Stimulated activated naive CD8-positive, alpha-beta T cell treated with anti-CD3 and anti-CD28 coated beads, Interleukin-15, Interleukin-2, amounts not matched to agents 100 ng/mL and 50 ng/mL, for 24 hours (primary cell): ENCODE data around the gene RBM34.
"Not testable (repeated sequence)": the region's sequence is repeated elsewhere in the genome, so short reads cannot be mapped to it uniquely, and the experiment has no call there.

Experiments
- H3K27ac Mint-ChIP-seq: one replicate; pipeline ENCODE4 v1.8.0; 2021; ENCODE audit warnings: mild to moderate bottlenecking, mixed read lengths
- H3K27me3 Mint-ChIP-seq: one replicate; pipeline ENCODE4 v1.8.0; 2021; ENCODE audit warnings: mixed read lengths
- H3K36me3 Mint-ChIP-seq: one replicate; pipeline ENCODE4 v1.8.0; 2021; ENCODE audit warnings: low read depth, mixed read lengths
- H3K4me1 Mint-ChIP-seq: one replicate; pipeline ENCODE4 v1.8.0; 2021; ENCODE audit warnings: low read depth, mixed read lengths
- H3K4me3 Mint-ChIP-seq: one replicate; pipeline ENCODE4 v1.8.0; 2021; ENCODE audit warnings: mild to moderate bottlenecking, mixed read lengths
- H3K9me3 Mint-ChIP-seq: one replicate; pipeline ENCODE4 v1.8.0; 2021; ENCODE audit warnings: mixed read lengths

RBM34 gene, protein sequence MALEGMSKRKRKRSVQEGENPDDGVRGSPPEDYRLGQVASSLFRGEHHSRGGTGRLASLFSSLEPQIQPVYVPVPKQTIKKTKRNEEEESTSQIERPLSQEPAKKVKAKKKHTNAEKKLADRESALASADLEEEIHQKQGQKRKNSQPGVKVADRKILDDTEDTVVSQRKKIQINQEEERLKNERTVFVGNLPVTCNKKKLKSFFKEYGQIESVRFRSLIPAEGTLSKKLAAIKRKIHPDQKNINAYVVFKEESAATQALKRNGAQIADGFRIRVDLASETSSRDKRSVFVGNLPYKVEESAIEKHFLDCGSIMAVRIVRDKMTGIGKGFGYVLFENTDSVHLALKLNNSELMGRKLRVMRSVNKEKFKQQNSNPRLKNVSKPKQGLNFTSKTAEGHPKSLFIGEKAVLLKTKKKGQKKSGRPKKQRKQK

DNA sequence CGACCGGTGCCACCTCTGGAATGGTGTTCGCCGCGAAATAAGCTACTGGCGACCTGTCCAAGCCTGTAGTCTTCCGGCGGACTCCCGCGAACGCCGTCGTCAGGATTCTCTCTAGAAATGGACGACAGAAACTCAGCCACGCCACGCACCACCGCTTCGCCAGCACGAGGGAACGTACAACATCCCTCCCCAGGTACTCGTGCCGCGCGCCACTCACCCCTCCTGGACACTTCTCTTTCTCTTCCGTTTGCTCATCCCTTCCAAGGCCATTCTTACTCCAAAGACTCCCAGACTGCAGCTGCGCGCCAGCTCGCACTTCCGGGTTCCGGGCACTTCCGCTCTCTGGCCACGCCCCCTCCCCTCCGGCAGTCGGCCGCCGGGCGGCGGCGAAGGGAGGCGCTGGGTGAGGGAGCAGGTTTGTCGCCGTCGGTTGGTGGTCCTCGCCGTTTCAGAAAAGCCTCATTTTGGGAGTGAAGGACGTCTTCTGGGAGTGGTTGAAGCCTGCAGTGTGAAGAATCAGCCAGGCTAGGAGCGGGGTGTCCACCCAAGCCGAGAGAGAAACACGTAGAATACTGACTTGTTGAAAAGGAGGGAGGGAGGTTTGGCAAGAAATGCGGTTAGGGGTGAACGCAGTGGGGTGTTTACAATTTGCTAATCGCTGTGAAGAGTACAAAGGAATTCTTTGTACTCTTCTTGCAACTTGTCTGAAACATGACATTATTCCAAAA, at the start of gene RBM34:
TSS of gene RBM34 (minus strand) at position 294 of the 728 bp plus-strand sequence. CDS start at position 270, 24 bp downstream.
- Mint-ChIP-seq H3K4me3 (peak within 1 kb of the TSS; percentile 93), H3K27ac (peak within 1 kb of the TSS; percentile 95), H3K4me1 (peaks cover 17% of the 10 kb centered on the region), H3K9me3 (no peaks in the 10 kb centered on the region), H3K27me3 (no peaks in the 10 kb centered on the region), H3K36me3 (peaks cover 14% of the 10 kb centered on the region)

DNA sequence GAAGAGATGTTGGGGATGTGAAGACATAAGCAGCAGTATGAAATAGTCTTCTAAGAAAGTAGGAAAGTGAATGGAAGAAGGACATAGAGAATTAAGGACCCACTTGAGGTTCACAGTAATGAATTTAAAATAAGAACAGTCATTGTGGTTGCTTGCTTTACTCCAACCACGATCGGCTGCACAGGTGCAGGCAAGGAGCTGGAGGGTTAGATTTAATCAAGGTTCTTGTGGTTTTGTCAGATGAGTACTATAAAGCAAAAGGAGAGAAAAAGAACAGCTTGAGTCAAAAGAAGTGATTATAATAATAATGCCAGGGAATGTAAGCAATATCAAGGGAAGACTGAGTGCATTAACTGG, 46.1 kb upstream of the RBM34 start:
- Mint-ChIP-seq H3K27me3 (no peaks in the 10 kb centered on the region), H3K9me3 (no peaks in the 10 kb centered on the region), H3K27ac (peak overlapping the region; percentile 93), H3K36me3 (peaks cover 32% of the 10 kb centered on the region), H3K4me1 (peaks cover 32% of the 10 kb centered on the region), H3K4me3 (peak overlapping the region; percentile 32)

DNA sequence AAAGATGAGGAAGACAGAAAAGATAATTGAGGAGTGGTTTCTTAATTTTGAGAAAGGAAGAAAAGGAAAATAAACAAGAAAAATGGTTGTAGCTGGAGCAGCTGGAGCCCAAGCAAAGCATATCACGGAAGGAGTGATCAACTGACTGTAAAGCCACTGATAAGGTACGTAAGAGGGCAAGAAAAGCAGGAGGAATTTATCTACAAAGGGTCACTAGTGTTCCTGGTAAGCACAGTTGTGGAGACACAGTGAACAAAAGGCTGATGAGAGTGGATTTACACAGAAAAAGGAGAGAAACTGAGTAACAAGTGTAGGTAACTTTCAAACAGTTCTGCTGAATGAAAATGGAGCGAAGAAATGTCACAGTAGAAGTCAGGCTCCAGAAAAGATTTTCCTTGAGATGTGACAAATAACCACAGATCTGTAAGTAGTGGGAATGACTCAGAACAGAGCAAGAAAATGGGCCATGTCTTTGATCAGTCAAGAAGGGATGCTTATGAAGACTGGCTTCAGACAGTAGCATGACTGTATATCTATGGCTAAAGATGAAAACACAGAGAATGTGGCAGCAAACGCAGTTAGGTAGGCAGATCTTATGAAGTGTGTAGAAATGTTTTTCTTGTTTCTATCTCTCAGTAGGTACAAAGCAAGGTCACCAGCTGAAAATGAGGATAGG, 45.6 kb upstream of the RBM34 start:
- Mint-ChIP-seq H3K4me3 (peak overlapping the region; percentile 32), H3K27me3 (no peaks in the 10 kb centered on the region), H3K9me3 (no peaks in the 10 kb centered on the region), H3K36me3 (peaks cover 27% of the 10 kb centered on the region), H3K27ac (peak overlapping the region; percentile 93), H3K4me1 (peaks cover 32% of the 10 kb centered on the region)

DNA sequence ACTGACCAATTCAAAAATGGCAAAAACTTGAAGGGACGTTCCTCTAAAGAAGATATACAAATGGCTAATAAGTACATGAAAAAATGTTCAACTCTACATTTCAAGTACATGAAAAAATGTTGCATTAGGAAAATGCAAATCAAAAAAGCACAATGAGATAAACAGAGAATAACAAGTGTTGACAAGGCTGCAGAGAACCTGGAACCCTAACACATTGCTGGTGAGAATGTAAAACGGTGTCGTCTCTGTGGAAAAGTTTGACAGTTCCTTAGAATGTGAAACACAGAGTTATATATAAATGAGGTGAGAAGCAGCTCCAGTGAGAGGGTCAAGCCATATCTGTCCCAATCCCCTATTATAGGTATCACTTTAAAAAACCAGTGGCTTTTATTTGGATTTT, 44.6 kb upstream of the RBM34 start:
- peaks cover 32% of the 10 kb centered on the region for H3K4me1 Mint-ChIP-seq
- H3K36me3 Mint-ChIP-seq = peaks cover 18% of the 10 kb centered on the region
- no peaks in the 10 kb centered on the region for H3K27me3 Mint-ChIP-seq
- no peaks in the 10 kb centered on the region for H3K9me3 Mint-ChIP-seq
- no peak overlapping the region for H3K27ac Mint-ChIP-seq
- no peak overlapping the region for H3K4me3 Mint-ChIP-seq

DNA sequence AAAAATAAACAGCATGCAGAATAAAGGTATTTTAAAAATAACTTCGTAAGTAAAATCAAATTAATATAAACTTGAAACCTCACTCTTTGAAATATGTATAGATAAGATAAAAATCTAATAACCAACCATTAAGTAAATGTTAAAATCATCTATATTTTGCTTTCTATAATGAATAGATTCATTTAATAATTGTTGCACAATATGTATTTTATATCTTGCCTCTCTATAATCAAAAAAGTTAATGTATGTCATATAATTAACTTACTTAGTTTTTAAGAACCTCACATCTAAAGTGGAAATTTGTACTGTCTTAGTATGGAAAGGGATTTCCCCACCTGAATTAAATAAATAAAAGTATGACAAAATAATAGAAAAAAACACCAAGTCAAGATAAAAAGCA, 42.4 kb upstream of the RBM34 start:
- Mint-ChIP-seq H3K27me3 (no peaks in the 10 kb centered on the region), H3K4me1 (peaks cover 32% of the 10 kb centered on the region), H3K9me3 (no peaks in the 10 kb centered on the region), H3K27ac (no peak overlapping the region), H3K36me3 (peaks cover 9% of the 10 kb centered on the region), H3K4me3 (no peak overlapping the region)

DNA sequence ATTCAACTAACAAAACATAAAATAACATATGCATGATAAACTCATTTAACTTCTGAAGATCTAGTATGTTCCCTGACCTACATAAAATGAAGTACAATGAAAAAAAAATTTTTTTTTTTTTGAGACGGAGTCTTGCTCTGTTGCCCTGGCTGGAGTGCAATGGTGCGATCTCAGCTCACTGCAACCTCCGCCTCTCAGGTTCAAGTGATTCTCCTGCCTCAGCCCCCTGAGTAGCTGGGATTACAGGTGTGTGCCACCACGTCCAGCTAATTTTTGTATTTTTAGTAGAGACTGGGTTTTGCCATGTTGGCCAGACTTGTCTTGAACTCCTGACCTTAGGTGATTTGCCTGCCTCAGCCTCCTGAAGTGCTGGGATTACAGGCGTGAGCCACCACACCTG, 41.4 kb upstream of the RBM34 start:
- H3K27ac Mint-ChIP-seq, H3K27me3 Mint-ChIP-seq, H3K9me3 Mint-ChIP-seq, H3K4me3 Mint-ChIP-seq: not testable (repeated sequence)
- H3K36me3 Mint-ChIP-seq = peaks cover 12% of the 10 kb centered on the region
- peaks cover 26% of the 10 kb centered on the region for H3K4me1 Mint-ChIP-seq

DNA sequence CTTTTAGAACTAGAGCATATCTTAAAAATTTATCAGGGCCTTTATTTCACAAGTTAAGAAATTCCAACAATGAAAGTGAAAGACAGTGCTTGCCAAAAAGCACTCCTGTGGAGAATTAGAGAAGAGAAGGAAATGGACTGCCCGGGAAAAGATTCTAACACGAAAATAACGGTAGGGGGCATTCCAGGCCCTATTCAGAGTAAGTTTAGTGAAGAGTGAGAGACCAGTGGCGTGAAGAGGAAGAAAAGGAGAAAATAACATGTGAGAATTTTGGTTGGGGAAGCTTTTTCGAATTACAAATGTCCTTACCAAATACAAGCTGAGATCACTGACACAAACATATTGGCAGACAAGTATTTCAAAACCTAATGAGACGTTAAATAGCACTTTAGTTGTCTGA, 38.4 kb upstream of the RBM34 start:
- H3K27me3 Mint-ChIP-seq = no peaks in the 10 kb centered on the region
- no peak overlapping the region for H3K4me3 Mint-ChIP-seq
- no peaks in the 10 kb centered on the region for H3K9me3 Mint-ChIP-seq
- H3K4me1 Mint-ChIP-seq = no peaks in the 10 kb centered on the region
- H3K36me3 Mint-ChIP-seq = peaks cover 6% of the 10 kb centered on the region
- no peak overlapping the region for H3K27ac Mint-ChIP-seq

DNA sequence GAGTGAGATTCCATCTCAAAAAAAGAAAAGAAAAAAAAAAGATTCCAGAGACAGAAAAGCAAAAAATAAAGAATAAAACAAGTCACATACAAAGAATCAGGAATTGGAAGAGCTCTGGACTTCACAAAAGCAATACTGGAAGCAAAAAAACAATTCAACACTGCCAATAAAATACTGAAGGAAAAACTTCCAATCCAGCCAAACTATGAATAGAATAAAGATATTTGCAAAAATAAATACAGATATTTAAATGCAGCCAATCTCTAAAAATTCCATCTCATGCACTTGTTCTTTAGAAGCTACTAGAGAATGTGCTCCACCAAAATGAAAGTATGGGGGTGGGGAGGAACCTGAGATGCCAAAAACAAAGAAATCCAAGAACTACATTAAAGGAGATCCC, 29.4 kb upstream of the RBM34 start:
- Mint-ChIP-seq H3K36me3 (peaks cover 38% of the 10 kb centered on the region), H3K9me3 (no peaks in the 10 kb centered on the region), H3K27me3 (no peaks in the 10 kb centered on the region), H3K27ac (no peak overlapping the region), H3K4me1 (peaks cover 5% of the 10 kb centered on the region), H3K4me3 (no peak overlapping the region)

DNA sequence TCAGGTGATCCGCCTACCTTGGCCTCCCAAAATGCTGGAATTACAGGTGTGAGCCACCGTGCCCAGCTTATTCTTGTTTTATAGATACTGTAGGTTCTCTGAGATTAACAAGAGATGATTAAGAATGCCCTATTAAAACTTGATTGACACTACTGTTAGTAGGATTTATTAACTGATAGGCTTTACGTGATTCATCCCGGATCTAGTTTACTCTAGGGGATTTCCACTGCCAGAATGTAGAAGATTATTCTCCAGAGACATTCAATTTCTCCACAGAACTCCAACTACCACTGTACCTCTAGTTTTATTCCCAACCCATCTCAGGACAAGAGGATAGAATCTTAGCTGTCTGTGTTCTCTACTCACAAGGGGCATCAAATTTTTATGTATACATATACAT, 26.3 kb upstream of the RBM34 start:
- peaks cover 7% of the 10 kb centered on the region for H3K4me1 Mint-ChIP-seq
- H3K27me3 Mint-ChIP-seq = no peaks in the 10 kb centered on the region
- no peak overlapping the region for H3K27ac Mint-ChIP-seq
- H3K9me3 Mint-ChIP-seq = no peaks in the 10 kb centered on the region
- no peak overlapping the region for H3K4me3 Mint-ChIP-seq
- H3K36me3 Mint-ChIP-seq = peaks cover 28% of the 10 kb centered on the region

DNA sequence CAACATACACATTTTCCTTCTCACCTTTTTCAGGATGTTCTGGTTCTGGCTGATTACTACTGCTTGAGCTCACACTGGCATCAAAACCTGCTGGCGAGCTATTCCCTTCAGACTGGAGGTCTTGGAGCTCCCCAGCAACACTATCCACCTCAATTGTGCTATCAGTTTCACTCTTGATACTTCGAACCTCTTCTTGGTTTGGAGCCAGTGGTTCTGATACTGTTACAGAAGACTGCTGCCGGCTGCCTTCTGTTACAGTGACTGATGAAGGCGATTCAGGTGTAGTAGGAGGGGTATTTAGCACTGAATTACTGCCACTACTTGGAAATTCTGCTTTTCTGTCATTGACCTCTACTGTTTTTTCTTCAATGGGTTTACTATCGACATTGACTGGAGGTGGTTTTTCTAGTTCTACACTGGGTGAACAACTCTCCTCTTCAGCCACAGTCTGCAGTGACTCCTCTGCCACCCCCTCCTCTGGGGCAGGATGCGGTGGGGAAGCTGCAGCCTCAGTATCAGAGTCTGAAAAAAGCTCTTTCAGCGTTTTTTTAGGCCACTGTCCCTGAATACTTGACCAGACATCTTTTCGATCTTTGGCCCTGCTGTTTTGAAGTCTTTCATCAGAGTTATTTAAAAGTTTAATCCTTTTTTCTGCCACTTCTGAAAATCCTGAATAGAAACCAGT, 20.7 kb upstream of the RBM34 start:
- Mint-ChIP-seq H3K9me3 (no peaks in the 10 kb centered on the region), H3K27ac (peak overlapping the region; percentile 70), H3K4me3 (no peak overlapping the region)

DNA sequence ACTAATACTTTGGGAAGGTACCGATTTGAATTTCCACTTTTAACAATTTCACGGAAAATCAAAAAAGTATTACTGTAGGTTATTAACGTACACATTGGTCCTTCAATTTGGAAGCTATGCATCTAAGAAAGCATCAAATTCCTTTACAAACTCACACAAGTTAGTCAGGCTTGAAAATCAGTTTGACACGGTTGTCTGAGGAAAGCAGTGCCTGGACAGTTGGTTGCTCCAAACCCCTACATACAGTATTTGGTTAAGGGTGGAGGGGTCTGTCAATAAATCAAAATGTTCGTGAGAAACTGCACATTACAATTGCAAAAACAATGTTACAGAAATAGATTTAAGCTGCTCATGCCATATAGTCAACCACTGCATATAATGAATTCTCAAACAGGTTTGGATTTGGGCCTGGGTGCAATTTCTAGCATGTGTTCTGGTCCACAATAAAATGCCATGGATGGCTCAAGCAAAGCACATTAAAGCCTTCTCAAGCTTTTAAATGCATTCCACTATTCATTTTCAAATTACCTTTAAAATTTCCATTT, 19.9 kb upstream of the RBM34 start:
- Mint-ChIP-seq H3K4me1 (peaks cover 14% of the 10 kb centered on the region), H3K9me3 (no peaks in the 10 kb centered on the region), H3K27me3 (no peaks in the 10 kb centered on the region), H3K4me3 (no peak overlapping the region), H3K36me3 (peaks cover 36% of the 10 kb centered on the region), H3K27ac (no peak overlapping the region)

More for the DNA sequence above, 20.7 kb upstream of the RBM34 start:
- no peaks in the 10 kb centered on the region for H3K27me3 Mint-ChIP-seq
- peaks cover 14% of the 10 kb centered on the region for H3K4me1 Mint-ChIP-seq
- H3K36me3 Mint-ChIP-seq = peaks cover 36% of the 10 kb centered on the region

DNA sequence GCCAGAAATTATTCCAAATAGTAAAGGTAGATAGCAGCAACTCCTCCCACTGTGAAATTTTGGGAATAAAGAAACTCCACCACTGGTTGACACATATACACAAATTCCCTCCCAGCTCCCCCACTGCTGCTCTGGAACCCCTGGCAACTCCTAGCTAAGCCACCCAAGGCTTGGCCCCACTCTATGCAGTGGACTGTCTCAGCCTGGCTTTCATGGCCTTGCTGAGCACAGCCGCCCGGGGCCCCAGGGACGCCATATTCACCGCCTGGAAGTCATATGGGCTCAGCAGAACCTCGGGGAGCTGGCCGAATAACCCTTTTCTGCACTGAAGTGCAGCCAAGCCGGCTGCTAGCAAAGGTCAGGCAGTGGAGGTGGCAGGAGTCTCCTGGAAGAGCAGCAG, 15.4 kb upstream of the RBM34 start:
- Mint-ChIP-seq H3K27ac (no peak overlapping the region), H3K4me3 (no peak overlapping the region), H3K36me3 (peaks cover 51% of the 10 kb centered on the region), H3K9me3 (no peaks in the 10 kb centered on the region), H3K27me3 (no peaks in the 10 kb centered on the region), H3K4me1 (peaks cover 3% of the 10 kb centered on the region)

DNA sequence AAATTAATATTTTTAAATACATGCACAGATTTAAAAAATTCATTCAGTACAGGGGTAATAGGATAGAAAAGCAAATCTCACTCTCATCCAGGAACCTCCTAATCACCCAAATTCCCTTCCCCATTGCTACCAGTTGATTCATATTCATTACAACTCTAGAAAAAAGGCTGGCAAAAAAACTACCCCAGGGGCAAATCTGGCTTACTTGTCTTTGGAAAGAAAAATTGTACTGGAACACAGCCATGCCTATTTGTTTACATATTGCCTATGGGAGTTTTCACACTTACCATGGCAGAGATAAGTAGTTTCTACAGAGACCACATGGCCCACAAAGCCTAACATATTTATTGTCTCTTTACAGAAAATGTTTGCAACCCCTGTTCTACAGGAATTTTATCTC, 8.9 kb upstream of the RBM34 start:
- H3K4me1 Mint-ChIP-seq = no peaks in the 10 kb centered on the region
- H3K27ac Mint-ChIP-seq = no peak overlapping the region
- H3K27me3 Mint-ChIP-seq = no peaks in the 10 kb centered on the region
- no peaks in the 10 kb centered on the region for H3K9me3 Mint-ChIP-seq
- H3K4me3 Mint-ChIP-seq = no peak overlapping the region
- H3K36me3 Mint-ChIP-seq = peaks cover 49% of the 10 kb centered on the region

DNA sequence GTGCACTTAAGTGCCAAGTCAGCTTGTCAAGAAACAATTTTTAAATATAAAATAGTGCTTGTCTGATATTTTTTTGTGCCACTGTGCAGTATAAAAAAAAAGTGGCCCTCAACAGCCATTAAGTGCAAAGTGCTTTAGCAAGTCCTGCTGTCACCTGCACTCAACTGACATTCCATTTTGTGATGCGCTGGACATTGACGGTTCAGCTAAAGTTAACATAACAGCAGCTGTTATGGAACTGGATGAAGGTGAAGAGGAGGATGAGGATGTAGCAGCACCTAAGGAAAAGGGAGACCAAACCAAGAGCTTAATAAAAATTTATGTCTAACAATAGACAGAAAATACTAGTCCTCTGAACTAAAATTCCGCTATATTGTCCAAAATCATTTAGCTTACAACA, 7.3 kb upstream of the RBM34 start:
- Mint-ChIP-seq H3K9me3 (no peaks in the 10 kb centered on the region), H3K4me1 (no peaks in the 10 kb centered on the region), H3K4me3 (no peak overlapping the region), H3K27me3 (no peaks in the 10 kb centered on the region), H3K27ac (peak overlapping the region; percentile 63), H3K36me3 (peaks cover 39% of the 10 kb centered on the region)
